ENCODE results near the gene TMEM198. TPM values are rescaled to one million over a fixed set of nuclear protein-coding genes. Genes with fewer than 3 reads are reported as not detected.

The TMEM198 gene
- total and polyA plus RNA-seq, 4 donors, result 1.3 to 7.1 (median 4.3) TPM

DNA sequence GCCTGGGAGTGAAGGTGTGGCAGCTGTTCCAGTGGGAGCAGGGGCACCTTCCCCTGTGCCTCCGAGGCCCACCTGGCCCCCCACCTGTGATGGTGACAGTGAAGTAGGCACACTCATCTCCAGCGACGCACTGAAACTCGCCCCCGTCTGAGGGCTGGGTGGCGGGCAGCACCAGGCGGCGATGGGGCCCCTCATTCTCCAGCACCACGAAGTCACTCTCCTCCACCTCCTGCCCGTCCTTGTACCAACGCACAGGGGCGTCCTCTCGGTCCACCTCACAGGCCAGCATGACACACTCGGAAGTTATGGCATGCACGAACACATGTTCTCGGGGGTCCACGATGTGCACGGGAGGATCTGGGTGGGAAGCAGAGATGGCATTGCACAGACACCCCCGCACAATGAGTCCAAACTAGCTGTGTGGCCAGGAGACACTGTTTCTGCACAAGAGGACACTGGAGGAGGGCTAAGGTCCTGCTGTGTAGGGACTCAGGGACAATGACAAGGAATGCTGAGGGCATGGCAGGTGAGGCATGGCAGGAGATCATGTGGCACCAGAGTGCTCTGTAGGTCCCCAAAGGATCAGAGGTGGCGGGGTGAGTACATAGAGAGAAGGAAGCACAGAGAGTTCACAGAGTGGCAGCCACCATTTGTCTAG, 19.6 kb downstream of the TMEM198 start:
- H3K4me1 ChIP-seq (ENCODE audit: control insufficient read depth in 5 of 5, insufficient read depth in 5 of 5, low read length in 5 of 5), result peaks cover 0 to 17% (median 3%) of the 10 kb centered on the region in 5 donors
- peaks cover 0 to 43% (median 25%) of the 10 kb centered on the region in 4 donors for H3K36me3 ChIP-seq (ENCODE audit: control insufficient read depth in 4 of 4, insufficient read depth in 4 of 4, low read length in 4 of 4)
- DNase-seq (no peak), ATAC-seq (ENCODE audit: insufficient read depth, low FRiP score) (no peak)
- 93 to 94% methylated on average over 20 of the region's 20 CpGs for WGBS, 2 donors
- H3K27ac ChIP-seq (ENCODE audit: low read depth in 1 of 2, low read length in 1 of 2), result no peak overlapping the region
- H3K27me3 ChIP-seq (ENCODE audit: control insufficient read depth in 3 of 3, insufficient read depth in 3 of 3, low read length in 2 of 3), result no peaks in the 10 kb centered on the region
- H3K9me3 ChIP-seq (ENCODE audit: control insufficient read depth in 4 of 4, insufficient read depth in 3 of 4, low read length in 3 of 4), result no peaks in the 10 kb centered on the region
- no peak overlapping the region for H3K4me3 ChIP-seq
- TF ChIP-seq, protein P1, sequence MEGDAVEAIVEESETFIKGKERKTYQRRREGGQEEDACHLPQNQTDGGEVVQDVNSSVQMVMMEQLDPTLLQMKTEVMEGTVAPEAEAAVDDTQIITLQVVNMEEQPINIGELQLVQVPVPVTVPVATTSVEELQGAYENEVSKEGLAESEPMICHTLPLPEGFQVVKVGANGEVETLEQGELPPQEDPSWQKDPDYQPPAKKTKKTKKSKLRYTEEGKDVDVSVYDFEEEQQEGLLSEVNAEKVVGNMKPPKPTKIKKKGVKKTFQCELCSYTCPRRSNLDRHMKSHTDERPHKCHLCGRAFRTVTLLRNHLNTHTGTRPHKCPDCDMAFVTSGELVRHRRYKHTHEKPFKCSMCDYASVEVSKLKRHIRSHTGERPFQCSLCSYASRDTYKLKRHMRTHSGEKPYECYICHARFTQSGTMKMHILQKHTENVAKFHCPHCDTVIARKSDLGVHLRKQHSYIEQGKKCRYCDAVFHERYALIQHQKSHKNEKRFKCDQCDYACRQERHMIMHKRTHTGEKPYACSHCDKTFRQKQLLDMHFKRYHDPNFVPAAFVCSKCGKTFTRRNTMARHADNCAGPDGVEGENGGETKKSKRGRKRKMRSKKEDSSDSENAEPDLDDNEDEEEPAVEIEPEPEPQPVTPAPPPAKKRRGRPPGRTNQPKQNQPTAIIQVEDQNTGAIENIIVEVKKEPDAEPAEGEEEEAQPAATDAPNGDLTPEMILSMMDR (IDR thresholded peaks at IDR 0.05; ENCODE audit: control extremely low read depth, extremely low read depth), result no peak
- no peak overlapping the region for H3K9ac ChIP-seq (ENCODE audit: insufficient read depth in 1 of 2, low read length in 2 of 2)

DNA sequence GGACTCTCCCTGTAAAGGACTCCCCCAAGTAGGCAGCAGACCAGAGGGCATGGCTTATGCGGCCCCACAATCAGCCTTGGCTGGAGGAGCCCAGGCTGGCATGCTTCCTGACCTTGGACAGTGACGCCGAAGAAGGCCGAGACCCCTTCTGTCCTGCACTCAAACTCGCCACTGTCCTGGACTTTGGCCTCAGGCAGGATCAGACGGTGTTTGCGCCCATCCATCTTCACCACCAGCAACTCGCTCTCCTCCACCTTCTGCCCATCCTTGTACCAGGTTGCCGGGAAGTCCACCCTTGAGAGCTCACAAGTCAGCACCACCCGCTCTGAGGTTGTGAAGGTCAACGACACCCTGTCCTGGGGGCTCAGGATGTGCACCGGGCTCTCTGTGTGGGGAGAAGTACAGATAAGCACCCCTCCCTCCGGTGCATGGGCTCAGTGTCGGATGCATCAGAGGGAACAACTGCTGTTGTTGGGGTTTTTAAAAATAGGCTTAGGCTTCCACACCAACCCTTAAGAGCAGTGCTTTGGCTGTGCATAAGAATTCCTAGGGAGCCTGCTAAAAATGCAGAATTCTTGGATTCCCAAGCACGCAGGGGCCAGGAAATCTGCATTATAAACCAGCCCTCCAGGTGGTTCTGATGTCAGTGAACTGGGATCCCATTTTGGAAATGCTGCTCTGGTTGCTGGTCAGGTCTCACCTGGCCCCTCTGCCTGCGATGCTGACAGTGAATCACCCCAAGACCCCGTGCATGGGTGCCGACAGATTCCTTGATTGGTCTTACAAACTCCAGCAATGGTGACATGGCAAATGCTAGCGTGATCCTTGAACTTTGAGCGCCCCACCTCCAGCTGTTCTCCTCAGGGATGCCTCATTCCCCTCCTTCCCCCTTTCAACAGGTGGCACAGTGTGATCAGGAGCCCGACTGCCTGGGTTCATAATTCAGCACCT, 21.6 kb downstream of the TMEM198 start:
- Histone ChIP-seq H3K4me1 (ENCODE audit: control insufficient read depth in 5 of 5, insufficient read depth in 5 of 5, low read length in 5 of 5) (peaks cover 0 to 26% (median 9%) of the 10 kb centered on the region in 5 donors), H3K27ac (ENCODE audit: low read depth in 1 of 2, low read length in 1 of 2) (no peak overlapping the region), H3K36me3 (ENCODE audit: control insufficient read depth in 4 of 4, insufficient read depth in 4 of 4, low read length in 4 of 4) (peaks cover 0 to 50% (median 28%) of the 10 kb centered on the region in 4 donors), H3K9me3 (ENCODE audit: control insufficient read depth in 4 of 4, insufficient read depth in 3 of 4, low read length in 3 of 4) (no peaks in the 10 kb centered on the region), H3K27me3 (ENCODE audit: control insufficient read depth in 3 of 3, insufficient read depth in 3 of 3, low read length in 2 of 3) (no peaks in the 10 kb centered on the region), H3K9ac (ENCODE audit: insufficient read depth in 1 of 2, low read length in 2 of 2) (no peak overlapping the region), H3K4me3 (no peak overlapping the region)
- ATAC-seq (ENCODE audit: insufficient read depth, low FRiP score) (no peak), DNase-seq (no peak)
- WGBS, 2 donors, result 89 to 93% methylated on average over 21 of the region's 21 CpGs
- TF ChIP-seq, protein P1 (IDR thresholded peaks at IDR 0.05; ENCODE audit: control extremely low read depth, extremely low read depth), result no peak

DNA sequence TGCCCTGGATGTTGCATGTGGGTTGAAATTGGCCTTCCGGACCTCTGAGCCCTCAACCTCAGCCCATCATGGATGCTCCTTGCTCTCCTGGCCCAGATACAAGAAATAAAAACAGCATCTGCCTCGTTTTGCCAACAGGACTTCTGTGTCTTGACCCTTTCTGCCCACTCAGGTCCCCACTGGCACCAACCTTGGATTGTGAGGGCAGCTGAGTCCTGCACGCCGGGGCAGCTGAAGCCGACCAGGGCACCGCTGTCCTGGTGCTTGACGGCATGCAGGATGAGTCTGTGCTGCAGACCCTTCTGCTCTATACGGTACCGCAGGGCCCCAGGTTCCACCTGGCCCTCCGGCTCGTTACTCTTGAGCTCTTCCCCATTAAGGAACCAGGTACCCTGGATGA, 22.8 kb downstream of the TMEM198 start:
- no peak overlapping the region for H3K27ac ChIP-seq (ENCODE audit: low read depth in 1 of 2, low read length in 1 of 2)
- no peaks in the 10 kb centered on the region for H3K9me3 ChIP-seq (ENCODE audit: control insufficient read depth in 4 of 4, insufficient read depth in 3 of 4, low read length in 3 of 4)
- 92% methylated on average over 11 of the region's 11 CpGs for WGBS, 2 donors
- H3K4me3 ChIP-seq, result no peak overlapping the region
- H3K9ac ChIP-seq (ENCODE audit: insufficient read depth in 1 of 2, low read length in 2 of 2), result no peak overlapping the region
- TF ChIP-seq, protein P1 (IDR thresholded peaks at IDR 0.05; ENCODE audit: control extremely low read depth, extremely low read depth), result no peak
- H3K4me1 ChIP-seq (ENCODE audit: control insufficient read depth in 5 of 5, insufficient read depth in 5 of 5, low read length in 5 of 5), result peaks cover 0 to 20% (median 8%) of the 10 kb centered on the region in 5 donors
- H3K27me3 ChIP-seq (ENCODE audit: control insufficient read depth in 3 of 3, insufficient read depth in 3 of 3, low read length in 2 of 3), result no peaks in the 10 kb centered on the region
- DNase-seq, result no peak
- ATAC-seq (ENCODE audit: insufficient read depth, low FRiP score), result no peak
- H3K36me3 ChIP-seq (ENCODE audit: control insufficient read depth in 4 of 4, insufficient read depth in 4 of 4, low read length in 4 of 4), result peaks cover 0 to 50% (median 28%) of the 10 kb centered on the region in 4 donors

Data from lung (tissue), 12 donors.